HG02884 (cell line): Measurements from ENCODE around the gene KIF26B.

ENCODE experiments used
- ATAC-seq: cut with Tn5 transposase; IDR thresholded peaks from one replicate; pipeline ENCODE4 v1.9.1; 2021; ENCODE audit warnings: mild to moderate bottlenecking, moderate library complexity; ENCODE audit not compliant: unreplicated experiment

The KIF26B gene

DNA sequence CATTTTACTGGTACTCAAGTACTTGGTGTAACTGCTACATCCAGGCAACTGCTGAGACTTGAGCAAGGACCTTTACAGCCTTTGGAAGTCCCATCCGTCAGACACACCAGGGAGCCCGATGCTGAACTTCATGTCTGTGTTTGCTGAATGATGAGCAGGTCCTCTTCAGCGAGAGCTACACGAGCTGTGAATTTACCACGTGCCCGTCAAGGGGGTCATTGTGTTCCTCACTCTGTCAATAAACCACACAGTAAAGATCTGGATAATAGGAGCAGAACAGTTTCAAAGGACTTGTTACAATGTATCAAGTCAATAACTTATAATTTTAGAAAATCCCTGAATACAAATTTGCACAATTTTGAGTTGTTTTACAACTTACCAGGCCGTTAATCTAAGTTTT is 427.2 kb downstream of the KIF26B start:
- no peak for ATAC-seq

DNA sequence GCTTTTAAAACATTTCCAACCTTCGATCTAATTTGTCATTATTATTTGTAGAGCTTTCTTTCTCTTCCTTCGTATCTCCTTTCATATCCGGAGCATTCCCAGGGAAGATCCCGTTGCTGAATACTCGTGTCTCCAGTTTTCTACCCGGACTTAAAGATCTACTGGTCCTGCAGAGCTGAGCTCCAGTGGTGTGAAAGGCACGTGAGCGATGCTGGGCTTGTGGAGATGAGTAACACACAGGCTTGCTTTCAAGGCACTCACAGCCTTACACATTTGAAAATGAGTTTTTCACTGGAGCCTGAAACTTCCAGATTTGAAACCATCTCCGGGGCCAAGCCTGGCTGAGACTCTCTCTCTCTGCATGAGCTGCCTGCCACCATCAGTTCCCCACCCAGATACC is 428.3 kb downstream of the KIF26B start:
- ATAC-seq, result no peak

DNA sequence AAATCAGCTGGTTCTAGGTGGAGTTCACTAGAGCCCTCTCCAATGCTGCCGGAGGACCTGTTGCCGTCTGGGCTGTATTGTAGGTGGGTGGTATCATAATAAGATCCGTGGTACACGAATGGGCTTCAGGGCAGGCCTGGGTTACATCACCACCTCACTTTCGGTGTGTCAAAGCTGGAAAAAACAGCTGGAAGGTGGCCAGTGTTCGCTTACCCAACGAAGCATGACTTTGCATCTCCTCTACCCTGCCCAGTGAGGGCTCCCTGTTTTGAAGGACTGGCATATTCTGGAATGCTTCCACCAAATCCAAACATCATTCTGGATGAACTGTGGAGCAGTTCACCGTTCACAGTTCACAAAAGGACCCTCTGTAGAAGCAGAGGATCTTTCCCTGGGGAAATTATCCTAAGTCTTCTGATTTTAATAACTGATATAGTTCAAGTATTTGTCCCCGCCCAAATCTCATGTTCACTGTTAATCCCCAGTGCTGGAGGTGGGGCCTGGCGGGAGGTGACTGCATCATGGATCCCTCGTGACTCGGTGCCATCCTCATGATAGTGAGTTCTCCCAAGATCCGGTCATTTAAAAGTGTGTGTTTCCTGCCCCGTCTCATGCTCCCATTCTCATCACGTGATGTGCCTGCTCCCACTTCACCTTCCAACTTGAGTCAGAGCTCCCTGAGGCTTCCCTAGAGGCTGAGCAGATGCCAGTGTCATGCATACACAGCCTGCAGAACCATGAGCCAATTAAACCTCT is 429.0 kb downstream of the KIF26B start:
- no peak for ATAC-seq

DNA sequence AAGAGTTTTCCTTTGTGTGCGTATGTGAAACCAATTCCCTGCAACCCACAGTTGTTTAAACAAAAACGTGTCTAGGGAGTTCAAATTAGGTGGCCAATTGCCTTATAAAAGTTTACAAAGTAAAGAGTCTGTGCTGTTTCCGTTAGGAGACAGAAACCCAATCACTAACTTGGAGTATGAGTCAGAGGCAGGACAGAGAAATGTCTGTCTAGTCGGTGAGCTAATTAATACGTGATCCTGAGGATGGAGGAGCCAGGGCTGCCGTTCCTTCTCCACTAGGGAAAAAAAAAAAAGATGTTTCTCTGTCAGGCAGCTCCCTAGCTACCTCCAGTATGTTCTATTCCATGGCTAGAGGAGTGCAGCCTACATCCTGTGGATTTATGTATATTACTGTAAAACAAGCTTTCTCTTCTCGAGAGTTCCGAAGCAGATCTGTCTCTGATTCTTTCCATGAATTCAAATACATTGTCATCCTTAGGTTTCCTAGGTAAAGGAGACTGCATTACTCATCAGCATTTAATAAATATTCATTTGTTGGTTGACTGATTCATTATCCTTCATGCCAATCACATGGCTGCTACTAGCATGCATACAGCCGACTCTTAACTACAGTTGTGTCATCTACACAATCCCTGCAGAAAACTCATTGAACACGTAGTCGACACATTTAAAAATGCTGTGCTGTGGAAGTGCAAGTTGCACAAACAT is 430.6 kb downstream of the KIF26B start:
- ATAC-seq, result no peak

DNA sequence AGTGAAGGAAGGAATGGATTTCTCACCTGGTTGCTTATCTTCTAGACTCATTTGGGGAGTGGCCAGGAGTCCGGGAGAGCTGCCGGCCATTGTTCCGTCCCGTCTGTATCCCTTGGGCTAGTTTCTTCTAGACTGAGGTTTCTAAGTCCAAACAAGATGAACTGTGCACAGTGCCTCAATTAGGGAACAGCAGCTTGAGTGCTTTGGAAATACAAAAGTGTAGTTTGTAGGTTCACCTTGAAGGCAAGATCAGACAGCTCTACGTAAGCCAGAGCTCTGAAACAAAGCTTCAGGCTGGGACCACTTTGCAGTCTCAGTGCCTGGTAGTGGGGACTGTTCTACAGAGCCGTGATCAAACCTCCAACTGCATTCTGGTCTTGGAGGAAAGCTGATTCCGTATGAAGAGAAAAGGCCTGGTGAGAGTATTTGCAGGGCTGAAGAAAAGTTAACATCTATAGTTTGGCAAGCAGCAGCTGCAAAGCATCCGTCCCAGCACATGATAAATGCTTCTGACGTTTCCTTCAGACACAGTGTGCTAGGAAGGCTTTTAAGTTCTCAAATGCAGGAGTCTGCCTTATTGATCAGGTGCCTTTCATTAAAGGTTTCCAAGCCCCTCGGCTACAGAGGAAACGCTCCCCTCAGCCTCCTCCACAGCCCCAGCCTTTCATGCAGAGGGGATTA is 432.8 kb downstream of the KIF26B start:
- ATAC-seq, result no peak

DNA sequence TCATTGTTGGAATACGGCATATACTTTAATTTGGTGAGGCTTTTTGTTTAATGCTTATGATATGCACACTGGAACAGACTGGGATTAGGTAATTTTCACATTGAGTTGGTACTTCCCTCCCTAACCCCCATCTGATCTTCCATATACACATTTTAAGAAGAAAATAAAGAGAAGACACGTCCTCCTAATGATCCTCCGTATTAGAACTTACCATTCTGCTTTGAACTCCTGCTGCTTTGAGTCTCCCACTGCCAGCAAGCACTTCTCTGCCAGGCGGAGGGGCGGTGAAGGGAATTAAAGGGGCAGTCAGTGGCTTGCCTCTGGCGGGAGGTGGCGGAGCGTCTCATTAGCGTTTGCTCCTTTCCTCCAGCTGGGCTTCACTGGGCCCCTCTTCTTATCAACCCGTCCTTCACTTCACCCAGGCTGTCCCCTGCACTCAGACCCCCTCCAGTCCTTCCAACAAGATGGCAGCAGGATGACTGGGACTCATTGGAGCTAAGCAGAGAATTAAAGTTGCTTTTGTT is 433.4 kb downstream of the KIF26B start:
- ATAC-seq, result no peak

DNA sequence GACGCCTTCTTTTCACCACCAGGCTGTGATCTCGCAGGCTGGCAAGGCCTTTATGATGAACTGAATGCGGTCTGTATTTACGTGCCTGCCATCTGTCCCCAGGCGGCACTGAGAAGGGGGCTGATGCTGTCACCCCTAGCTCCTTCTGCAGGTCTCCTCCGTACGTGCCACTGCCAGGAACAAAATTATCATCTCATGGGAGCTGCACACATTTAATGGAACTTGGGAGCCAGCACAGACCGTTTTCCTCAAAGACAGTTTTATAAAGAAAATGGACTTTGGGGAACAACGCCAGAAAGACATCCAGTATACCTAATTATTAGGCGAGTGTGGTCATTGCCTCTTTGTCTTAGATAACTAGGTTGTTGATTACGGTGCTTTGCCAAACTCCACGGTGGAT is 434.5 kb downstream of the KIF26B start:
- no peak for ATAC-seq

DNA sequence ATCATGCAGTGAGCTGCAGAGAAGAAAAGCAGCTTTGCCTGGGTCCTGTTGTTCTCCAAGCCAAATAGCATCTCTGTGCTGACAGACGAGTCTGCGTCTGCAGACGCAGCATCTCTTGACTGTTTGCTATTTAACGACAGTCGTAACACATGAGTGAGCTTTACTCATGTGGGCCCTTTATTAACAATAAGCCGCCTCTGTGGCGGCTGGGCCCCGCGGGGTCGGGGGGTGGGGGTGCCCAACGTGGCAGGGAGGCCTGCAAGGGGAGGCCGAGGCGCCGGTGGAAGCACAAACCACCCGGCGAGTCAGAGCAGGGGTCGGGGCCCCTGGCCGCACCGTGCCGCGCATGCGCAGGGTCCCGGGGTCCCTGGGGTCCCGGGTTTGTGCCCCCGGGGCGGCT is 435.1 kb downstream of the KIF26B start:
- ATAC-seq, result no peak

DNA sequence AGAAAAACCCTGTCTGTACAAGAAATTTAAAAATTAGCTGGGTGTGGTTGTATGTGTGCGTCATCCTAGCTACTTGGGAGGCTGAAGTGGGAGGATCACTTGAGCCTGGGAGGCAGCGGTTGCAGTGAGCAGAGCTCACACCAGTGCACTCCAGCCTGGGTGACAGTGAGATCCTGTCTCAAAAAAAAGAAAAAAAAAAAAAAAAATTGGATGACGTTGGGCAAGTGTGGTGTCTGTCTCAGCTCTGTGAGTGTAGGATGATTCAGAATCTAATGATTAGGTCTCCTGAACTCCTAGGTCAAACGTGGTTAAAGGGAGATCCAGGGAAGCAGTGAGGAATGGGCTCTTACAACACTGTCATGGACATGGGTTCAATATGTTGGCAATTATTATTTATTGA is 435.9 kb downstream of the KIF26B start:
- ATAC-seq, result no peak

DNA sequence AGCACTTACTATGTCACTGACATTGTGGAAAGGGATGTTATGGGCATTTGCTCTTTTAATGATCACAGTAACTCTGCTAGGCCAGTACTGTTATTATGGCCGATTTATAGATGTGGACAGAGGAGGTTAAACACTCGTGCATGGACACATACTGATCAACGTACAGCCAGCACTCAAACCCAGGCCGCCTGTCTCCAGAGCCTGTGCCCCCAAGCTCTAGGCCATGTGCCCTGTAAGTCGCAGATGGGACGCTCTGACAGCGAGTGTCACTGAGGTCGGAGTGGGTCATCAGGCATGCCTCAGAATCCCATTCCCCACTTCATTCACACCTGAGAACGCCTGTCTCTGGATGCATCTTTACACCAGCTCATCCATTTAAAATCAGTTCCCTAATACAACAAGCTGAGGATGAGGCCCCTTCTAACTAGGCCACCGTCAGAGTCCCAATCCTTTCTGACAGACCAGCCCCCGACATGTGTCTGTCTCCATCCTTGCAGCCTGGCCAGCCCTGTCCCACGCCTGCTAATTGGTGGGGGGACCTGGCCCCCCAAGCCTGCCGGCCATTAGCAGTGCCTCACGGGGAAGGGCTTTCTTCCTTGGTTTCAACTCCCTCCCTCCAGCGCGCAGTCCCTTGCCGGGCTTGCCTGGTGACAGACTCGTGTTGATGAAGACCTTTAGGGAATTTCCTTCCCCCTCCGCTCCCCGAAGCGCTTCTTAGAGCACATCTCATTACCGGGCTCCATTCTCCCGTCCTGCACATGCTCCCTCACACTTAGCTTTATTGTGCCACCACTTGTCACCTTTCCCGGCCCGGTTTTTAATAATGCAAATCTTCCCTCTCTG is 436.8 kb downstream of the KIF26B start:
- ATAC-seq, result no peak

DNA sequence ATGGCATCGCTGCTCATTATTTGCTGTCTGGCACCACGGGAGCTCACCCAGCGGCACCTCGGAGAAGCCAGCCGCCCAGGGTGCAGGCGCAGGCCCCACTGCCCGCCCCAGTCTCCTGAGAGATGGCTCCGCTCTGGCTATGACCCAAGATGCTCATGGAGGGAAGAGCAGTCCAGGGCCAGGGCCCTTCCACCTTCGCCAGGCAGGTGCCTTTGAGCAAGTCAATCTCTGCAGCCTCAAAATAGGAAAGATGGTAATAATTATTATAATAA is 437.3 kb downstream of the KIF26B start:
- ATAC-seq, result no peak

DNA sequence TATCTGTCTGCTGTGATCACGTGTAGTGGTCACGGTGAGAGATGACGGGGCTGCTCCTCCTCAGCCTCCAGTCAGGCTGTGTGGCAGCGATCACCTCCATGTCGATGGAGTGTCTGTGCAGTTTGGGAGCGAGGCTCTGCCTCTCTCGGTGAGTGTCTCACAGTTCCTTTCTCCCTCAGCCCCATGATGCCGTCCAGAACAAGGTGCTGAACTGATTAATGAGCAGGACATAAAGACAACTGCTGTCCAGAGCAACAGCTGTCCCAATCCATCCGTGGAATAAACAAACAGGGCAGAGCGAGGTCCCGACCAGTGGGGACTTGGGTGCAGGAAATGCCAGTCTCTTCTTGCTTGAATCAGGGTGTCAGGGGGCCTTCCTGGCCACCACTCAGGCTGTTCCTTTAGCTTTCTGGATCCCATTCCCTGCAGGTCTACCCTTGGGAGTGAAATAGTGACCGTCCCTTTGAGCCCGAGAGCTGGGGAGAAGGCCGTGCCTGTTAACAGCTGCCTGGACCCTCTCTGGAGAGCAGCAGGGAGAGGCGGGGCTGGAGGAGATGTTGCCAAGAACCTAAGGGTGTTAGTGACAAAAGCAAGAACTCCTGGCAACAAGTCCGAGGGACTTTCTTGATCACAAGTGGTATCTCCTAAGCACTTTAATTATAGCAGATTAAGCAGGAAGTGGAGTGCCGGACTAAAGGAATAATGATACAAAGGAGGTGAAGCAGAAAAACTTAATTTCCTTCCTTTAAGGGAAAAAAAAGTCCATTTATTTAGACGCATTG is 443.9 kb downstream of the KIF26B start:
- no peak for ATAC-seq

DNA sequence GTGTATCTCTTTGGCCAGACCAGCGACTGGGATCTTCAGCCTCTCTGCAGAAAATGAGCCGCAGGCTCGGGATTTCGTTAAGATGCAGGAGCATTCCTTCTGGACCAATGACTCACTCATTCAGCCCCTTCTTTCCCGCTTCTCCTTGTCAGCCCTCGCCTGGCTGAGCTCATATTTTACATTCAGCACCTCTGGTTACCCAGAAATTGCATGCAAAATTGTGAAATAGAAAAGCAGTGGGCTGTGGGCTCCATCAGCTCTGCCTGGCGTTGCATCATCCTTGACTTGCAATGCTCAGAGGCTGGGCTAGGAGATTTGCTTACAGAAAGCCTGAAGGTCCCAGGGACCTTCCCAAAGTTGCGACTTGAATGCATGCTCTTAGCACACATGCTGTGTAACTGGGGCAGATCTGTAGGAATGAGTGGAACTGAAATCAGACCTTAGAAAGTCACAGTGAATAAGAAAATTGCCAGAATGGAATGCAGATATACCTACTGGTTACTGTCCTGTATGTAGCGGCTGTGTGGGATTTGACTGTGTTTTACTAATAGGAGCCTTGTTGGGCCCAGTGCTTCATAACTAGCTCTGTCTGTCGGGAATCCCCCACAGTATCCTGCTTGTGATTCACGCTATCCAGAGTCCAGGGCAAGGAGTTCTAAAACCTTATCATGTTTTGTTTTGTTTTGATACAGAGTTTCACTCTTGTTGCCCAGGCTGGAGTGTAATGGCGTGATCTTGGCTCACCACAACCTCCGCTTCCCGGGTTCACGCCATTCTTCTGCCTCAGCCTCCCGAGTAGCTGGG is 444.8 kb downstream of the KIF26B start:
- ATAC-seq, result peak; percentile 74

DNA sequence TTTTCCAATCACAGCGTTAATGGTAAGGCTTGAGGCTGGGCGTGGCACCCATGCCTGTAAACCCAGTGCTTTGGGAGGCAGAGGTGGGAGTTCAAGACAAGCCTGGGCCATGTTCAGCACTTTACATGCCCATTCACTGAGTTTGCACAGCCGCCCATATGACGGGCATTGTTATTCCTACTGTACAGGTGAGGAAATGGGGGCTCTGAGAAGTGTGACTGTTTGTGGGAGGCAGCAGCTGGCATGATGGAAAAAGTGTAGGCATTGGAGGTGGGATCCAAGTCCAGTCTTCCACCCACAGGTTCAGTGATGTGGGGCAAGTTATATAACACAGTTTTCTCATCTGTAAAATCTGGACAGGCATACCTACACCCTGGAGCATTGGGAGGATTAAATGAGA is 445.9 kb downstream of the KIF26B start:
- no peak for ATAC-seq

DNA sequence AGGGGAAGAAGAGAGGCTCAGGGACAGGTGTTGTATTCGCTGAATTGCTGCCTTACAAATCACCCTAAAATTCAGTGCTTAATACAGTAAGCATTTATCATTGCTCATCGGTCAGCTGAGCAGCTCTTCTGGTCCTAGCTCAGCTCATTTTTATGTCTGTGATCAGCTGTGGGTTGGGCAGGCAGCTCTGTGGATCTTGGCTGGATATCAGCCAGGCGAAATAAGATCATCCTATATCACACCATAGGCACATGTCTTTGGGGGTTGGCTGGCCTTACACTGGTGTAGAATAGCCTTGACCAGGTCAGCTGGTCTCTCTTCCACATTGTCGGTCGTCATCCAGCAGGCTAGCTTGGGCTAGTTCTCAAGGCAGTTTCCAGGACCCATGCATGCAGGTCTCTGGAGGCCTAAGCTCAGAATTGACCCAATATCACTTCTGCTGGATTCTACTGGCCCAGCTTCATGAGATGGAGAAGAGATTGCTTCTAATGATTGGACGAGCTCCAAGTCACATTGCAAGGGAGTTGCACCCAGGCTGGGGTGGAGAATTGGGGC is 448.6 kb downstream of the KIF26B start:
- no peak for ATAC-seq

DNA sequence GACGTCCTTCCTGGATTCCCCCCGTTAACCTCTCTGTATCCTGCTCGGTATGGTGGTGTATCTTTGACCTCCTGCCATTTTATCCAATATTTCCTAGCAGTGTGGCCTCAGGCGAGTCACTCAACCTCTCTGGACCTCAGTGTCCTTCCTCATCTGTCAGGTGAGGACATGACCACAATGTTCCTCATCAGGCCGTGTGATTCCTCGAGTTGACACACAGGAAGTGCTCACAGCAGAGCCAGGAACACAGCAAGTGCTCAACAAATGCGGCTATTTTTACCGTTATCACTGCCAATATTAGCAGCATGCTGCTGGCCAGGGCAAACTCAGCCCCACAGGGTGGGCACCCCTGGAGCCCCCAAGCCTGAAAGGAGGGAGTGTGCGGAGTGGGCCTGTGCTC is 450.2 kb downstream of the KIF26B start:
- ATAC-seq, result no peak

DNA sequence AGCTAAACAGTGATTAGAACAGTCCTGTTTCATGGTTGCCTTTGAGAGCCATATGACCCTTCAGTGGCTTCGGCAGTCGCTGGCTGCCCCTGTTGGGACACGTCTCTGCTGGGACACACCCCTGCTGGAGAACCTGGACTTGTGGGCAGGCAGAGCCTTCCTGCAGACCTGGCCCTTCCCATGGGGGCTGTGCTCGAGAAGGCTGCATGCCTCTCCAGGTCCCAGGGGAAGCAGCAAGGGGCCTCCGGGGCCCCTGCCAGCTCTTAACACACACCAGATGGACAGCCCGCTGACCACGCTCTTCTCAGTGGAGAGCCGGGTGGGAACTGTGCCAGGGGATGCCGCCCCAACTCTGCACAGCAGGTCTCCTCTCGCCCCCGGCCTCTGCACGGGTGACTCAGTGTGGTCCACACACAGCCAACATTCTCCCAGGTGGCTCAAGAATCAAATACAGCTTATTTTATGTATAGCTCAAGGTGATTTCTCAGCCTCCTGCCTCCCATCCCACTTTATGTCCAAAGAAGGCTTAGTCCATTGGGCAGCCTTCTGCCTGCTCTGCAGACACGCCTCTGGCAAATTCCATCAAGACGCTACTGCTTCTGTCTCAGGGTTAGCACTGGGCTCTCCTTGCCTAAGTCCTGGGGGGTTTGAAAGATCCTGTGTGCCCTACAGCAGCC is 450.8 kb downstream of the KIF26B start:
- no peak for ATAC-seq

DNA sequence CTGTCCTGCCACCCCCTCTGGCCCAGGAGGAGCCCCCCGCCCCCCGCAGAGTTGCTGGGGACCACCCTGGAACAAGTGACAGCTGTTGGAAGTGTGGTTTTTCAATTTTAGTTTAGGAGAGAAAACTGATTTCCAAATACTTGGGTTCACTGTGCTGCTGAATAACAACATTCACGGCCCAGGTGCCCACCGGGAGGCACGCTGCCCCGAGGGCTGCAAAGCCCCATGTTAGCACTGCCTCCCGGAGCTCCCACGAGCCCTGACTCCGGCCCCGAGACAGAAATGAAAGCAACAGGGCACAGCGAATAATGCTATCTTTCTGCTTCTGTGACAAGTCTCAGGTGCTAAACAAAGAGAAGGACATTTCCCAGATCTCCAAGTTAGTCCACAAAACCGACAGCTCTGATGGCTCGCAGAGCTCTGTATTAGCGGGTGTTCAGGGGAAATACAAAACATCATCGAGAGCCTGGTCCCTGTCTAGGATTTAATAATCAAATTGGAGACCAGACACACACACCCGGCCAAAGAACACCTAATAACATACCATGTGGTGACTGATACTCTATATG is 451.5 kb downstream of the KIF26B start:
- ATAC-seq, result no peak
